WERI-Rb-1 (cell line): ENCODE data around the gene PALD1.

Source experiments
- DNase-seq: peaks from one replicate; pipeline ENCODE4 v3.0.0-alpha.2; 2020
- H3K27ac ChIP-seq: fragments of 250-450 bp; sonication (Bioruptor Pico); 2 replicates; pipeline ENCODE4 v1.5.1; 2020; ENCODE audit warnings: mild to moderate bottlenecking, moderate library complexity
- H3K27me3 ChIP-seq: fragments of 250-450 bp; sonication (Bioruptor Pico); 2 replicates; pipeline ENCODE4 v1.5.1; 2021; ENCODE audit warnings: mild to moderate bottlenecking, low read depth, moderate library complexity; ENCODE audit not compliant: insufficient read depth, severe bottlenecking
- H3K36me3 ChIP-seq: fragments of 250-450 bp; sonication (Bioruptor Pico); 2 replicates; pipeline ENCODE4 v1.5.1; 2020; ENCODE audit warnings: mild to moderate bottlenecking, moderate library complexity
- H3K4me3 ChIP-seq: 2 replicates; pipeline ENCODE4 v1.5.1; 2011; ENCODE audit warnings: low read depth, mild to moderate bottlenecking, control low read depth, low read length
- H3K9me3 ChIP-seq: fragments of 250-450 bp; sonication (Bioruptor Pico); 2 replicates; pipeline ENCODE4 v1.5.1; 2021; ENCODE audit warnings: mild to moderate bottlenecking, moderate library complexity; ENCODE audit not compliant: severe bottlenecking
- CTCF ChIP-seq: IDR thresholded peaks from 2 replicates; pipeline ENCODE4 v1.5.1; 2011; ENCODE audit warnings: low read depth, mild to moderate bottlenecking, control low read depth, inconsistent platforms, low read length

Gene PALD1

GRCh38 chr10:70493660-70494234, 15.2 kb downstream of the PALD1 start:
- DNase-seq: peak; percentile 28
- TF ChIP-seq CTCF: no peak
- no peak overlapping the region for H3K4me3 ChIP-seq
- no peak overlapping the region for H3K27ac ChIP-seq
- no peaks in the 10 kb centered on the region for H3K36me3 ChIP-seq
- no peaks in the 10 kb centered on the region for H3K27me3 ChIP-seq
- no peaks in the 10 kb centered on the region for H3K9me3 ChIP-seq

GRCh38 chr10:70494536-70494935, 16.0 kb downstream of the PALD1 start:
- no peak for TF ChIP-seq CTCF
- Histone ChIP-seq H3K9me3 (no peaks in the 10 kb centered on the region), H3K4me3 (no peak overlapping the region), H3K36me3 (no peaks in the 10 kb centered on the region), H3K27ac (no peak overlapping the region), H3K27me3 (no peaks in the 10 kb centered on the region)
- no peak for DNase-seq

GRCh38 chr10:70494966-70495365, 16.4 kb downstream of the PALD1 start:
- Histone ChIP-seq H3K27ac (no peak overlapping the region), H3K36me3 (no peaks in the 10 kb centered on the region), H3K27me3 (no peaks in the 10 kb centered on the region), H3K4me3 (no peak overlapping the region), H3K9me3 (no peaks in the 10 kb centered on the region)
- no peak for DNase-seq
- TF ChIP-seq CTCF: no peak

- H3K4me3 ChIP-seq: no peak overlapping the region
- DNase-seq: no peak
- no peaks in the 10 kb centered on the region for H3K36me3 ChIP-seq
- no peak for TF ChIP-seq CTCF
- no peaks in the 10 kb centered on the region for H3K9me3 ChIP-seq
- no peak overlapping the region for H3K27ac ChIP-seq
- no peaks in the 10 kb centered on the region for H3K27me3 ChIP-seq
These were observed 17.2 kb downstream of the PALD1 start for GRCh38 chr10:70495691-70496261.

- TF ChIP-seq CTCF: no peak
- H3K27ac ChIP-seq: no peak overlapping the region
These were observed 18.0 kb downstream of the PALD1 start for GRCh38 chr10:70496341-70497119.

More at GRCh38 chr10:70496341-70497119, 18.0 kb downstream of the PALD1 start:
- H3K9me3 ChIP-seq: no peaks in the 10 kb centered on the region
- H3K36me3 ChIP-seq: no peaks in the 10 kb centered on the region
- no peak overlapping the region for H3K4me3 ChIP-seq
- H3K27me3 ChIP-seq: no peaks in the 10 kb centered on the region
- DNase-seq: no peak
